Small intestine (tissue), 7 donors: Measurements from ENCODE around the gene HOXC9. TPM values are rescaled to one million over a fixed set of nuclear protein-coding genes. Genes with fewer than 3 reads are reported as not detected.

Experiments
- DNase-seq, 2 donors: peaks; one replicate each; pipeline versions ENCODE4 v3.0.0 to v3.0.0-alpha.2; 2013
- FAIRE-seq: peaks from 2 replicates; lab custom pipeline; 2012; peaks lifted over from hg19 to GRCh38; lab: Jason Lieb, UNC
- H3K27ac ChIP-seq, 3 donors: one replicate each; pipeline ENCODE4 v1.5.1; 2013; ENCODE audit warnings: low read length in 2 of 3, mild to moderate bottlenecking in 2 of 3, control low read depth in 1 of 3, inconsistent platforms in 1 of 3, low read depth in 1 of 3, moderate library complexity in 1 of 3
- H3K27me3 ChIP-seq, 3 donors: one replicate each; pipeline ENCODE4 v1.6.1; 2013; ENCODE audit warnings: low read length in 3 of 3, inconsistent platforms in 1 of 3; ENCODE audit not compliant: control insufficient read depth in 3 of 3, insufficient read depth in 3 of 3
- H3K36me3 ChIP-seq, 3 donors: one replicate each; pipeline ENCODE4 v1.6.1; 2013; ENCODE audit warnings: low read length in 3 of 3, inconsistent platforms in 1 of 3, low read depth in 1 of 3, mild to moderate bottlenecking in 1 of 3, moderate library complexity in 1 of 3; ENCODE audit not compliant: control insufficient read depth in 3 of 3, insufficient read depth in 2 of 3
- H3K4me1 ChIP-seq, 3 donors: one replicate each; pipeline ENCODE4 v1.6.1; 2013; ENCODE audit warnings: low read length in 2 of 3, inconsistent platforms in 1 of 3, low read depth in 1 of 3, mild to moderate bottlenecking in 1 of 3, moderate library complexity in 1 of 3; ENCODE audit not compliant: control insufficient read depth in 3 of 3, insufficient read depth in 2 of 3
- H3K4me3 ChIP-seq, 3 donors: one replicate each; pipeline ENCODE4 v1.5.1; 2013; ENCODE audit warnings: low read length in 3 of 3, control low read depth in 1 of 3, inconsistent platforms in 1 of 3, low read depth in 1 of 3, mild to moderate bottlenecking in 1 of 3, moderate library complexity in 1 of 3
- H3K9me3 ChIP-seq, 2 donors: one replicate each; pipeline ENCODE4 v1.6.1; 2013; ENCODE audit warnings: low read depth in 1 of 2, low read length in 1 of 2; ENCODE audit not compliant: control insufficient read depth in 2 of 2, insufficient read depth in 1 of 2
- WGBS, 3 donors: extraction: QIAGEN DNeasy Blood & Tissue Kit; methylation state at CpG; one replicate each; pipeline ENCODE4 v1.1.7; 2013; 5-methylcytosine and 5-hydroxymethylcytosine counted together
- polyA plus RNA-seq, 4 donors: library from polyadenylated mRNA; stranded (reverse) in 3 of 4; unstranded in 1 of 4; fragments of 200-250 nt in 3 of 4; fragments of 120-200 nt in 1 of 4; gene quantifications; one replicate each; pipeline versions ENCODE4 v1.2.1 to v1.2.3, GENCODE V29; 2013
- donor health status: healthy with polysubstance abuse.
- donor health status: control.
- donor health status: control.
- donor health status: Bipolar disorder and iron deficiency.
- donor health status: healthy.

The HOXC9 gene
- polyA plus RNA-seq, 4 donors, result 2.2 TPM; not detected in 3

DNA sequence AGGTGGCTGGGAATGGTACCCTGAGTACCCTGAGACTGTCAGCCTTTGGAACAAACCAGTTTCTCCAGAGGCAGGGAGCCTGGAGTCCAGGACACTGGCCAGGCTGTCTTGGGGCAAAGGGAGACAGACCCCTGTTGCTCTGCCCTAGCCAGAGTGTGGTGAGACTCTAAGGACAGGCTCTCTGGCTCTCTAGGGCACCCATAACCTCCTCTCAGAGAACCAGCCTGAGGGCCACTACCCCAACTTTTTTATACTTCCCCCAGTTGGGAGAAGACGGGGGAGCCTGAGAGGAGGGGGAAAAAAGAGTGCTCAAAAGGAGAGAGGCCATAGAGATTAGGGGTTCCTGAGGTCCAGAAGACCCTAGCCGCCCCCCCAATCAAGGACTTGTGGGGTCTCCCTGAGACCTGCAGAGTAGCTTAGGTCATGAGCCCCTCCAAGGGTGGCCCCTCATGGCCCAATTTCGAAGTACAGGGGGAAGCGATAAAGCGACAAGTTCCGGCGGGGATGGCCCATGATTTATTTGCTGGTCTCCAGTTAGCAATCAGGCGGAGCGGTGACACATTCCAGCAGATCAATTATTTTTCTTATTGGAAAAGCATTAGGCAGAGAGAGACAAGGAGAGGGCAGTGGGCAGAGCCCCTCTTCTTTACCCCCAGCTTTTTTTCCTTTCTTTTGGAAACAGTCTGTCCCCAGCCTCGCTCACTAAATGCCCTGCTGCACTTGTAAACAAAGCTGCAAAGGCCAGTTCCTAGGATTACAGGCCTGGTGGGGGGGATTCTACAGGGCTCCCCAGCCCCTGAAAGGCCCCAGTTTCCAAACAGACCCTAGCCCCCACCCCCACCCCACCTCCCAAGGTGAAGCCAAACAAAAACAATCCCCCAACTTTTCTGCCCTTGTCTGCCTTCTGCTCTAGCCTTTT, 10.4 kb downstream of the HOXC9 start:
- no peak for DNase-seq
- Histone ChIP-seq H3K36me3 (no peaks in the 10 kb centered on the region), H3K27ac (no peak overlapping the region), H3K4me1 (peaks cover 0 to 25% (median 0%) of the 10 kb centered on the region in 3 donors), H3K4me3 (no peak overlapping the region), H3K9me3 (peaks cover 0 to 5% of the 10 kb centered on the region in 2 donors), H3K27me3 (peaks cover 12 to 96% (median 70%) of the 10 kb centered on the region in 3 donors)
- WGBS, 3 donors, result 18 to 24% (median 18%) methylated on average over 10 of the region's 10 CpGs
- no peak for FAIRE-seq

DNA sequence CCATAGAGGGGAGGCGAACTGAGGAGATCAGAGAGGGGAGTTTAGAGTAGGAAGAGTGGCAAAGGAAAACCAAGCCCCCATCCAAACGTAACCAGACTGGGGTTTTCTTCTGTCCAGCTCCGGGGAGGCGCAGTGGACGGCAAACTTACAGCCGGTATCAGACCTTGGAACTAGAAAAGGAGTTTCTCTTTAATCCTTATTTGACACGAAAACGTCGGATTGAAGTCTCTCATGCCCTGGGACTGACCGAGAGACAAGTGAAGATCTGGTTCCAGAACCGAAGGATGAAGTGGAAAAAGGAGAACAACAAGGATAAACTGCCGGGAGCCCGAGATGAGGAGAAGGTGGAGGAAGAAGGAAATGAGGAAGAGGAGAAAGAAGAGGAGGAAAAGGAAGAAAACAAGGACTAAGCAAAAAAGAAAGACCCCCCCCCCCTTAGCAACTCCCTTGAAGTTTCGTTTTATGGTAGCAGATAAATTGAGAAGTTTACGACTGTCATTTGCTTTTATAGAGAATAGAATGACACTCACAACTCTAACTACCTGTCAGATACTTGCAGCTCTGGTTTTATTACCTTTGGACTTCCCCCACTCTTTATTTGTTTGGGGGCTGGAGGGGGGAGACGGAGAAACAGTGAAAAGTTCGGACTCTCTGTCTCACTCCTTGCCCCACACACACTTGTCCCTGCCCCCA, 11.2 kb downstream of the HOXC9 start:
- Histone ChIP-seq H3K27ac (no peak overlapping the region), H3K36me3 (no peaks in the 10 kb centered on the region), H3K4me1 (peaks cover 0 to 26% (median 0%) of the 10 kb centered on the region in 3 donors), H3K9me3 (peaks cover 0 to 3% of the 10 kb centered on the region in 2 donors), H3K27me3 (peaks cover 12 to 96% (median 71%) of the 10 kb centered on the region in 3 donors), H3K4me3 (no peak overlapping the region)
- whole genome bisulfite sequencing, 3 donors, result 4 to 8% (median 7%) methylated on average over 17 of the region's 17 CpGs
- DNase-seq, result no peak
- no peak for FAIRE-seq

DNA sequence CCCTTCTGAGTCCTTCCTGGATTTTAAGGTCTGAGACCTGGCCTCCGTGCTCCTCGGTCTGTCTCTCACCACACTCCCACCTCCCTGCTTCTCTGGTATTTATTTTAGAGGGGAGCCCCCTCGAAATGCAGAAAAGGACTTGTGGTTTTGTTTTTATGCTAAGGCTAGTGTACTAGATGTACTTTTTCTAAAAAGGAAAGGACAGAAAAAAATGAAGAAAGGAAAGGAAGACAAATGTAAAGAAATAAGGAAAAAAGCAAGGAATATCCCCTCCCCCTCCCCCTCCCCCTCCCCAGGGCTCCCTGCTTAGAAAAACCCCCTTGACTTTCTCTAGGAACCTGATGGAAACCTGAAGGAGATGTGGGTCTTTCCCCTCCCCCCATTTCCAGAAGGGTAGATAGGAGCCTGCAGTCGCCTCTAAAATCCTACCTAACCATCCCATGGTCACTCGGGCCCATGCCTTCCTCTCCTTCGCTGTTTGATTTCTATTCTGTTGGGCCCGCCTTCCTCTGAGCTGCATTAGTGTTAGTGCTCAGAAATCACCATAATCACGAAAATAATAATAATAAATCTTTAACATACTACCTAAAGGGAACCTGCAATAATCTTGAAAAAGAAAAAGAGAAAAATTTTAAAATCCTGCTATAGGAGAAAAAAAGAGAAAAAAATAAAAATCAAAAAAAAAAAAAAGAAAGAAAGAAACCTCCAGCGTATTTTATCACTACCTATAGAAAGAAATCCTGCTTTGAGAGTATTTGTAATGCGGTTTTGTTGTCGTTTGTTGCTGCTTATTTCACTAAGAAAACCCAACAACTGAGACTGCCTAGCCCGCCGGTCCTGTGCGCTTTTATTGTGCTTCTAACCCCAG, 11.9 kb downstream of the HOXC9 start:
- peaks cover 0 to 3% of the 10 kb centered on the region in 2 donors for H3K9me3 ChIP-seq
- no peak for DNase-seq
- H3K4me3 ChIP-seq, result no peak overlapping the region
- H3K27me3 ChIP-seq, result peaks cover 12 to 95% (median 64%) of the 10 kb centered on the region in 3 donors
- no peaks in the 10 kb centered on the region for H3K36me3 ChIP-seq
- no peak overlapping the region for H3K27ac ChIP-seq
- peaks cover 0 to 22% (median 0%) of the 10 kb centered on the region in 3 donors for H3K4me1 ChIP-seq
- 31 to 38% (median 31%) methylated on average over 14 of the region's 14 CpGs for WGBS, 3 donors
- no peak for FAIRE-seq

DNA sequence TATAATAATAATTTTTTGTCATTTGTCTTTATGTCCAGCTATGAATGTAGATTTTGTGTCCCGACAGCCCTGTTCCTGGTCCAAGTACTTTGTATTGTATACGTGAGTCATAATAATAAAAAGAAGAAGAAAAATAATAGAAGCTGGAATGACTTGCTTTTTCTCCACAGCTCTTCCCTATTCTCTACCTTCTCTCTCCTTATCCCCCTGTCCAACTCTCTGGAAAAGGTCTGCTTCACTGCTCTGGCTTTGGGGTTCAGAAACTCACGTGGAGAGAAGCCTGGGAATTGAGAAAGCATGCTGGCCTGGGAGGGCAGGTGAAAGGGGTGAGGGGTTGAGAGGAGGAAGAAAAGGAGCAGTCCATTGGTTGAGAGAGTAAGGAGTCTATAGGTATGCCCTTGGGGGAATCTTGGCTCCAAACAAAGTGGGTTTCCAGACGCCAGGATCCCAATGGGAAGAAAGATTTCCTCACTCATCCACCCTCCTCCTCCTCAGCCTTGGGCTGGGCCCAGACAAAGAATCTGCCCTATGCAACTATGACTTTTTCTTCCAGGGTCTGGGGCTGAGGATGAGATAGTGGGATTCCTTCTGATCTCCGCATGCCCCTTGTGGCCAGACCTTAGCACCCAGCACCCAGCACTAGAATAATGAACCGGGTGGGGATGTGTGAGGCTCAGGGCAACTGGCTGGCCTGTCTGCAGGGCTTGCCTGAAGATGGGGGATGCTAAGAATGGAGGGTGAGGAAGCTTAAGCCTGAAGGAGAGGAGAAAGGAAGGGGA, 12.9 kb downstream of the HOXC9 start:
- H3K27me3 ChIP-seq, result peaks cover 12 to 95% (median 59%) of the 10 kb centered on the region in 3 donors
- H3K4me1 ChIP-seq, result peaks cover 0 to 25% (median 0%) of the 10 kb centered on the region in 3 donors
- WGBS, 3 donors, result 22 to 40% (median 25%) methylated on average over 6 of the region's 6 CpGs
- FAIRE-seq (no peak), DNase-seq (no peak)
- no peaks in the 10 kb centered on the region for H3K36me3 ChIP-seq
- no peak overlapping the region for H3K27ac ChIP-seq
- H3K4me3 ChIP-seq, result no peak overlapping the region
- peaks cover 0 to 3% of the 10 kb centered on the region in 2 donors for H3K9me3 ChIP-seq

DNA sequence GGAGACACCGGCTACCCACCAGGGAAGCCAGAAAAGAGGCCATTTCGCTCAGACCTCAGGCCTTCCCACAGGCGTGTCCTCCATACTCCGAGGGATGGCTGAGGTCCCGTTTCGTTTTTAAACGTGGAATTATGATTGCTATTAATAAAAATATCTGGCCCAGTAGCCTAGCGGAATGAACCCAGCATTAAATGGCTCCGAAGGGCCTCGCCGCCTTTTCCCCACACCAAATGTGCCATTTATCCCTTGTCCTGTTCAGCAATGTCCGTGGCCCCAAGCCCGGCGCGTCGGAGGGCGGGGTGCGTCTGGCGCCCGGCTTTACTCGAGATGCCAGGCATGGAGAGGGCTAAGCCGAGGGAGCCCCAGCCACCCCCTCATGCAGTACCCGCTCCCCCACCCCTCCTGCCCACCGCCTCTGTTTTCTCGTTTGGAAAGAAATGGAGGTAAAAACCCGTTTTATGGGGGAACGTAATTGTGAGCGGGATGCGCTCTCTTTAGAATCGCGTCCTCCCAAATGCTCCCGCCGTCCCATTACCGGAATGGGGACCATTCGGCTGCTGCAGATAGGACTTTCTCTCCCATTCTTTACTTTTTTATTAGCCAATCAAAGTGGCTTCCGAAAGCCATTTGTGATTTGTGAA, 14.5 kb downstream of the HOXC9 start:
- peaks cover 0 to 30% (median 2%) of the 10 kb centered on the region in 3 donors for H3K4me1 ChIP-seq
- FAIRE-seq (no peak), DNase-seq (no peak)
- WGBS, 3 donors, result 8 to 11% (median 9%) methylated on average over 35 to 36 of the region's 36 CpGs
- peaks cover 0 to 3% of the 10 kb centered on the region in 2 donors for H3K9me3 ChIP-seq
- H3K36me3 ChIP-seq, result no peaks in the 10 kb centered on the region
- no peak overlapping the region for H3K4me3 ChIP-seq
- no peak overlapping the region for H3K27ac ChIP-seq
- H3K27me3 ChIP-seq, result peaks cover 9 to 95% (median 57%) of the 10 kb centered on the region in 3 donors

DNA sequence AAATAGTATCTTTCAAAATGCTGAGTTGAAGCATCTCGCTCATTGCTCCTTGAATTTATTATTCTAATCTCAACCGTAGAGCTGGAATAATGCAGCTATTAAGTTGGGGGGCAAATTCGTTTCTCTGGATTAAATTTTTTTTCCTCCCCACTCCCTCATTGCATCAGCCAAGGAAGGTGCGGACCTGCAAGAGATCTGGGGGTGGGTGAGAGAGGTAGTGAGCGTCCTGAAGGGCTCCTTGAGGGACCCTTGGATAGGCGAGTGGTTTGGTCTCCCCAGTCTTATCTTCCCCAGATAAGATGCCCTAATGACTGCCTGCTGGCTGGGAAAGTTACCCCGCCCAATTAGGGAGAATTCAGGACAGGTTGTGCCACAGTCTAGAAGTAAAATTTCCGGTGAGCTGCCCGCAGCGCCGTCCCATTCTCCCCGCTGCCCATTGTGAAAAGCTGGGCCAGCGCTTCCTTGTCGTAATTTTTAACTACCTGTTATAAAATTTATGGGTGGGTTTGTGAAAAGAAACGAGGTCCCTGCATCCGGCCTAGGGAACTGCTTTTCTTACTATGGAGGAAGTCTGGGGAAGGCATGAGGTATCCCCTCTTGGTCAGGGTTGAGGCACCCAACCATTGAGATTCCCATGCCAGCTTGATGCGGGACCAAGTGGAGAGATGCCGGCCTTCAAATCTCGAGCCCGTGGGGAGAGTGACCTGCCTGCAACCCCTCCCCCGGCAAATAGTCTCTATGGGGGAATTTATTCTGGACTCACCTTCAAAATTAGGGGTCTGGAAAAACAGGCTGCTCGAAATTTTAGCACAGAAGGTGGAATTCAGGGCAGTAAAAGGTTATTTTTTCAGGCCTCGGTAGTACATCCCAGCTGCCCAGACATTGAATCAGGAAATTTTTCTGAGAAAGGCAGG, 15.3 kb downstream of the HOXC9 start:
- H3K27me3 ChIP-seq, result peaks cover 6 to 95% (median 55%) of the 10 kb centered on the region in 3 donors
- FAIRE-seq, result no peak

More for the DNA sequence above, 15.3 kb downstream of the HOXC9 start:
- DNase-seq, result no peak
- no peak overlapping the region for H3K4me3 ChIP-seq
- H3K4me1 ChIP-seq, result peaks cover 0 to 35% (median 2%) of the 10 kb centered on the region in 3 donors
- H3K27ac ChIP-seq, result no peak overlapping the region
- no peaks in the 10 kb centered on the region for H3K36me3 ChIP-seq
- H3K9me3 ChIP-seq, result peaks cover 0 to 3% of the 10 kb centered on the region in 2 donors
- 10 to 16% (median 12%) methylated on average over 23 of the region's 23 CpGs for WGBS, 3 donors
